OCI-LY7 (cell line): ENCODE measurements around the gene IFT22. TPM values are rescaled to one million over a fixed set of nuclear protein-coding genes. Genes with fewer than 3 reads are reported as not detected.

ENCODE experiments used
- BruUV-seq: library from RNA; stranded (reverse); fragments of 400-500 nt; replicated peaks from 2 replicates; lab custom pipeline; 2021; lab: Mats Ljungman, UMichigan
- CTCF ChIA-PET: fragments of 300-600 bp; sonication (Branson Sonifier 250); formaldehyde crosslinking; loops from one replicate; lab custom pipeline; 2022; ENCODE audit warnings: antibody characterized with exemption; ENCODE audit not compliant: unreplicated experiment; lab: Charles Lee
- POLR2A ChIA-PET: fragments of 300-600 bp; sonication (Branson Sonifier 250); formaldehyde crosslinking; loops from one replicate; lab custom pipeline; 2022; ENCODE audit warnings: antibody characterized with exemption; lab: Charles Lee
- DNase-seq: peaks from one replicate; pipeline ENCODE4 v3.0.0-alpha.2; 2015; ENCODE audit warnings: low spot score
- H2AFZ ChIP-seq: fragments of 200-600 bp; sonication (generic), shearing (Covaris generic); 2 replicates; pipeline ENCODE4 v1.6.1; 2014; ENCODE audit warnings: mild to moderate bottlenecking, antibody characterized with exemption, low read length, moderate library complexity
- H3K27ac ChIP-seq: fragments of 200-600 bp; sonication (generic); 2 replicates; pipeline ENCODE4 v1.5.1; 2014; ENCODE audit warnings: mixed run types, low read depth, mild to moderate bottlenecking, moderate library complexity, low read length, inconsistent platforms; ENCODE audit not compliant: poor library complexity, severe bottlenecking
- H3K36me3 ChIP-seq: fragments of 200-600 bp; sonication (generic); 2 replicates; pipeline ENCODE4 v1.6.1; 2014; ENCODE audit warnings: mild to moderate bottlenecking, antibody characterized with exemption, low read length, moderate library complexity, mixed read lengths; ENCODE audit not compliant: insufficient read depth
- H3K4me1 ChIP-seq: fragments of 200-600 bp; sonication (generic); 2 replicates; pipeline ENCODE4 v1.5.1; 2014; ENCODE audit warnings: mild to moderate bottlenecking, low read length; ENCODE audit not compliant: insufficient read depth, poor library complexity, severe bottlenecking
- H3K4me2 ChIP-seq: fragments of 200-600 bp; sonication (generic); 2 replicates; pipeline ENCODE4 v1.6.1; 2014; ENCODE audit warnings: mild to moderate bottlenecking, low read length
- H3K4me3 ChIP-seq: fragments of 200-600 bp; sonication (generic); 2 replicates; pipeline ENCODE4 v1.5.1; 2014; ENCODE audit warnings: mild to moderate bottlenecking, low read depth, low read length; ENCODE audit not compliant: poor library complexity, severe bottlenecking
- H3K79me2 ChIP-seq: fragments of 200-600 bp; sonication (generic); 2 replicates; pipeline ENCODE4 v1.6.1; 2016; ENCODE audit warnings: low read depth, mild to moderate bottlenecking, low read length, moderate library complexity, mixed read lengths; ENCODE audit not compliant: insufficient read depth
- H3K9me2 ChIP-seq: fragments of 200-600 bp; sonication (generic); 2 replicates; pipeline ENCODE4 v1.6.1; 2016; ENCODE audit warnings: mild to moderate bottlenecking, low read length, mixed read lengths; ENCODE audit not compliant: insufficient read depth
- H3K9me3 ChIP-seq: fragments of 200-600 bp; sonication (generic); 2 replicates; pipeline ENCODE4 v1.6.1; 2014; ENCODE audit warnings: mild to moderate bottlenecking, mixed run types, low read length, mixed read lengths
- H4K20me1 ChIP-seq: fragments of 200-600 bp; sonication (generic); 2 replicates; pipeline ENCODE4 v1.6.1; 2014; ENCODE audit warnings: mild to moderate bottlenecking, antibody characterized with exemption, low read length, moderate library complexity, mixed read lengths; ENCODE audit not compliant: insufficient read depth
- CTCF ChIP-seq: fragments of 200-600 bp; sonication (generic); conservative IDR thresholded peaks from 2 replicates; pipeline ENCODE4 v1.5.1; 2014; ENCODE audit warnings: mild to moderate bottlenecking, antibody characterized with exemption, low read length, moderate library complexity, mixed read lengths
- EZH2phosphoT487 ChIP-seq: fragments of 200-600 bp; sonication (generic); IDR thresholded peaks from 2 replicates; pipeline ENCODE4 v1.6.1; 2018; ENCODE audit warnings: low read depth, borderline replicate concordance, mild to moderate bottlenecking, mixed run types, antibody characterized with exemption, low read length, moderate library complexity, mixed read lengths
- intact Hi-C: fragments of 100-400 bp; cut with micrococcal nuclease; formaldehyde crosslinking; loops from one replicate; pipeline ENCODE4 v1.10.0; 2022; ENCODE audit not compliant: unreplicated experiment
- total RNA-seq, 2 experiments: library from RNA; depleted of rRNA in 1 of 2; stranded (reverse); fragments of >200 nt in 1 of 2; shearing (Covaris generic) in 1 of 2; gene quantifications; 2 replicates each; pipeline ENCODE4 v1.2.3, GENCODE V29; 2014 to 2022

IFT22 gene
- total RNA-seq, 2 experiments from 2014 or later, result 13.2 to 14.6 TPM

- POLR2A ChIA-PET, result no interaction called here
- no peak overlapping the region for H3K4me2 ChIP-seq
- no TSS peak for BruUV-seq
- H3K4me3 ChIP-seq, result no peak overlapping the region
- no peaks in the 10 kb centered on the region for H3K9me3 ChIP-seq
- H2AFZ ChIP-seq, result no peak overlapping the region
- intact Hi-C loops, result no loop called here
- H3K27ac ChIP-seq, result no peak overlapping the region
- H3K9me2 ChIP-seq, result no peaks in the 10 kb centered on the region
- H3K79me2 ChIP-seq, result no peaks in the 10 kb centered on the region
- DNase-seq, result no peak
- TF ChIP-seq CTCF (no peak), EZH2phosphoT487 (no peak)
- no peaks in the 10 kb centered on the region for H3K36me3 ChIP-seq
- no peaks in the 10 kb centered on the region for H3K4me1 ChIP-seq
- CTCF ChIA-PET, result no interaction called here
- no peaks in the 10 kb centered on the region for H4K20me1 ChIP-seq
These were observed 21.8 kb downstream of the IFT22 start for GRCh38 chr7:101299511-101300464.

- no peaks in the 10 kb centered on the region for H3K9me3 ChIP-seq
- ChIA-PET POLR2A (no interaction called here), CTCF (no interaction called here)
- no peaks in the 10 kb centered on the region for H3K9me2 ChIP-seq
- H2AFZ ChIP-seq, result no peak overlapping the region
- H3K79me2 ChIP-seq, result no peaks in the 10 kb centered on the region
- H3K36me3 ChIP-seq, result no peaks in the 10 kb centered on the region
- intact Hi-C loops, result no loop called here
- no peak overlapping the region for H3K4me3 ChIP-seq
- H3K4me2 ChIP-seq, result no peak overlapping the region
- no peaks in the 10 kb centered on the region for H4K20me1 ChIP-seq
- BruUV-seq, result no TSS peak
- no peak for TF ChIP-seq CTCF
- no peak for TF ChIP-seq EZH2phosphoT487
- no peak overlapping the region for H3K27ac ChIP-seq
- H3K4me1 ChIP-seq, result peaks cover 5% of the 10 kb centered on the region
- DNase-seq, result no peak
These were observed 26.8 kb downstream of the IFT22 start for GRCh38 chr7:101294832-101295121.
